Gastrocnemius medialis (tissue), 4 donors: Measurements from ENCODE around the gene DNAJC15.

Source experiments
- POLR2A ChIP-seq, 2 donors: fragments of 450-650 bp; IDR thresholded peaks; one replicate each; pipeline ENCODE4 v1.6.1; 2017; ENCODE audit warnings: antibody characterized with exemption in 2 of 2, mild to moderate bottlenecking in 2 of 2, moderate library complexity in 2 of 2
- TF ChIP-seq, protein P1 (sequence below), 5 experiments: fragments of 450-650 bp in 3 of 5; fragments of 200-600 bp in 2 of 5; sonication (generic) in 2 of 5; IDR thresholded peaks in 4 of 5; conservative IDR thresholded peaks in 1 of 5; 1 replicate in 4 of 5; 2 replicates in 1 of 5; pipeline ENCODE4 v1.5.1; 2016 to 2019; ENCODE audit warnings: antibody characterized with exemption in 5 of 5, mild to moderate bottlenecking in 3 of 5, moderate library complexity in 3 of 5

DNA sequence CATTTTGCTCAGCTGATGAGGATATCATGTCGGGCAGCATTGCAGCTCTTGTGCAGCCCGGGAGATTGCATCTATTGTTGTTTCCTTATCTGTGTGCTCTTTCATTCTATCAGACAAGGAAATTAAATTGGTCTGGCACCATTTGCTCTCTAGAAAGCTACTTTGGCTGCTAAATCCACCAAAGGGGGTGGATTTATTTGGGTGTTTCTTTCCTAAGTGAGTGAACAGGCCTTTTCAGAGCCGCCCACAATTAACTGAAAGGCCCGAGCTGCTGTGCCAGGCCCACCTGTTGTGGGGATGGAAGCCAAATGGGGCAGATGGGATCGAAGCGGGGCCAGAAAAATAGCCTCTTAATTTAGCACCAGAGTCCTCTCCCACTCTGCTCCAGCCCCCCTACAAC is 99.4 kb downstream of the DNAJC15 start:
- no peak for TF ChIP-seq POLR2A (IDR thresholded peaks at IDR 0.05)
- TF ChIP-seq, protein P1, sequence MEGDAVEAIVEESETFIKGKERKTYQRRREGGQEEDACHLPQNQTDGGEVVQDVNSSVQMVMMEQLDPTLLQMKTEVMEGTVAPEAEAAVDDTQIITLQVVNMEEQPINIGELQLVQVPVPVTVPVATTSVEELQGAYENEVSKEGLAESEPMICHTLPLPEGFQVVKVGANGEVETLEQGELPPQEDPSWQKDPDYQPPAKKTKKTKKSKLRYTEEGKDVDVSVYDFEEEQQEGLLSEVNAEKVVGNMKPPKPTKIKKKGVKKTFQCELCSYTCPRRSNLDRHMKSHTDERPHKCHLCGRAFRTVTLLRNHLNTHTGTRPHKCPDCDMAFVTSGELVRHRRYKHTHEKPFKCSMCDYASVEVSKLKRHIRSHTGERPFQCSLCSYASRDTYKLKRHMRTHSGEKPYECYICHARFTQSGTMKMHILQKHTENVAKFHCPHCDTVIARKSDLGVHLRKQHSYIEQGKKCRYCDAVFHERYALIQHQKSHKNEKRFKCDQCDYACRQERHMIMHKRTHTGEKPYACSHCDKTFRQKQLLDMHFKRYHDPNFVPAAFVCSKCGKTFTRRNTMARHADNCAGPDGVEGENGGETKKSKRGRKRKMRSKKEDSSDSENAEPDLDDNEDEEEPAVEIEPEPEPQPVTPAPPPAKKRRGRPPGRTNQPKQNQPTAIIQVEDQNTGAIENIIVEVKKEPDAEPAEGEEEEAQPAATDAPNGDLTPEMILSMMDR (IDR thresholded peaks at IDR 0.05 in 4 of 5, conservative IDR thresholded peaks at IDR 0.05 in 1 of 5) = no peak
